ENCODE measurements around the gene SMG6. TPM values are rescaled to one million over a fixed set of nuclear protein-coding genes. Genes with fewer than 3 reads are reported as not detected.

The SMG6 gene
- total RNA-seq, 6 donors from 2014 or later: 29.9 to 126 (median 30.5) TPM

DNA sequence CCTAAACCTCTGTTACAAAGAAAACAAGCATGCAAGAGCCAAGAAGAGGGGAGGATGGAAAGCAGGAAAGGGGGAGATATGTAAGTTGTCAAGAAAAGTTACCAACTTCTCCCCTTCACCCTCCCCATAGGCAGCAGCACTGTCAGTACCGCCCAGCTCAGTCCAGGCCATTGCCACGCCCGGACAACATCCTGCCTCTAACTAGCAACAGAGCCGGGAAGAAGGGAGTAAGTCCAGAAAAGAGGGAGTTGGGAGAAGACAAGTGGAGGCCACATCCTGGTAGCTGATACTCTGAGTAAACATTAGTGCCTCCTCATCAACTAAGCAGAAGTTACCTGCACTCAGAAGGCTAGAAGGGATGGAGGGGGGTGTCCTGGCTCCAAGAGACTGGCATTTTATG, 113.6 kb downstream of the SMG6 start:
- Histone ChIP-seq H3K27me3 (no peaks in the 10 kb centered on the region), H3K4me1 (peaks cover 25 to 51% (median 42%) of the 10 kb centered on the region in 4 donors), H3K27ac (peak overlapping the region in 3 of 4 donors; percentile 47 to 55 (median 54)), H3K36me3 (peaks cover 3 to 27% (median 13%) of the 10 kb centered on the region in 4 donors), H3K4me3 (no peak overlapping the region), H3K9me3 (no peaks in the 10 kb centered on the region)
- TF ChIP-seq POLR2A (IDR thresholded peaks at IDR 0.05): no peak
- TF ChIP-seq EP300 (IDR thresholded peaks at IDR 0.05): no peak
- TF ChIP-seq, protein P1, sequence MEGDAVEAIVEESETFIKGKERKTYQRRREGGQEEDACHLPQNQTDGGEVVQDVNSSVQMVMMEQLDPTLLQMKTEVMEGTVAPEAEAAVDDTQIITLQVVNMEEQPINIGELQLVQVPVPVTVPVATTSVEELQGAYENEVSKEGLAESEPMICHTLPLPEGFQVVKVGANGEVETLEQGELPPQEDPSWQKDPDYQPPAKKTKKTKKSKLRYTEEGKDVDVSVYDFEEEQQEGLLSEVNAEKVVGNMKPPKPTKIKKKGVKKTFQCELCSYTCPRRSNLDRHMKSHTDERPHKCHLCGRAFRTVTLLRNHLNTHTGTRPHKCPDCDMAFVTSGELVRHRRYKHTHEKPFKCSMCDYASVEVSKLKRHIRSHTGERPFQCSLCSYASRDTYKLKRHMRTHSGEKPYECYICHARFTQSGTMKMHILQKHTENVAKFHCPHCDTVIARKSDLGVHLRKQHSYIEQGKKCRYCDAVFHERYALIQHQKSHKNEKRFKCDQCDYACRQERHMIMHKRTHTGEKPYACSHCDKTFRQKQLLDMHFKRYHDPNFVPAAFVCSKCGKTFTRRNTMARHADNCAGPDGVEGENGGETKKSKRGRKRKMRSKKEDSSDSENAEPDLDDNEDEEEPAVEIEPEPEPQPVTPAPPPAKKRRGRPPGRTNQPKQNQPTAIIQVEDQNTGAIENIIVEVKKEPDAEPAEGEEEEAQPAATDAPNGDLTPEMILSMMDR (IDR thresholded peaks at IDR 0.05): no peak
- no peak for TF ChIP-seq POLR2AphosphoS5 (IDR thresholded peaks at IDR 0.05)
- peak in 1 of 2 donors; percentile 28 for ATAC-seq (ENCODE audit: low FRiP score in 2 of 2)
- DNase-seq: no peak
- 44 to 53% methylated on average over 4 of the region's 4 CpGs for WGBS, 2 donors

DNA sequence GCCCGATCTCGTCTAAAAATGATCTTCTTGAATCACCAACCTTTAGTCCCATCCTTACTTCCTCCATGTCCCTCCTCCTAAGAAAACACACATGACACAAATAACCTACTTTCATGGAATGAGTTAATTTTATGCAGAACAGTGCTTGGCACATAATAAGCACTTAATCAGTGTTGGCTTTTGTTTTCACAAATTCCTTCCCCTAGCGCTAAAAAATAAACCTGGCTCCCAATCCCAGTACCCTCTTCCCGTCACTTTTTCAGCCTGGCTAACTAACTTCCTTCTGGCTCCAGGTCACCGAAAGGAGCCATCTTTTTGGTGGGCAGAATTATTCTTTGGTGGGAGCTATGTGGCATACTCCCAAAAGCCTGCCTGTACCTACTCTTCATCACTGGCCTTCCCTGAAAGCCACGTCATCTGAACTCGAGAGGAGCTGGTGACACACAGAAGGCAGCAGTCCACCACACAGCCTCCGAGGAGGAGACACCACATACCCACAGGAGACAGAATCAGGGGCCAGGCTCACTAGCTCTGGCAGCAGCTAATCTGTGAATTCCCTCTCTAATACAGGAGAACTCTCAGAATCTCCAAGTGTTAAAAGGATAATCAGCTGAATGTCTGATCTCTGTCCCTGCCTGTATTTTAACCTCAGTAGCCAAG, 114.5 kb downstream of the SMG6 start:
- Histone ChIP-seq H3K4me3 (no peak overlapping the region), H3K27me3 (no peaks in the 10 kb centered on the region), H3K4me1 (peaks cover 25 to 45% (median 40%) of the 10 kb centered on the region in 4 donors), H3K9me3 (no peaks in the 10 kb centered on the region), H3K27ac (peak overlapping the region; percentile 15 to 55 (median 50)), H3K36me3 (peaks cover 3 to 27% (median 13%) of the 10 kb centered on the region in 4 donors)
- DNase-seq (no peak), ATAC-seq (ENCODE audit: low FRiP score in 2 of 2) (no peak)
- TF ChIP-seq, protein P1 (IDR thresholded peaks at IDR 0.05): no peak
- TF ChIP-seq EP300 (IDR thresholded peaks at IDR 0.05): no peak
- no peak for TF ChIP-seq POLR2A (IDR thresholded peaks at IDR 0.05)
- no peak for TF ChIP-seq POLR2AphosphoS5 (IDR thresholded peaks at IDR 0.05)
- WGBS, 2 donors: 69 to 73% methylated on average over 8 of the region's 8 CpGs

DNA sequence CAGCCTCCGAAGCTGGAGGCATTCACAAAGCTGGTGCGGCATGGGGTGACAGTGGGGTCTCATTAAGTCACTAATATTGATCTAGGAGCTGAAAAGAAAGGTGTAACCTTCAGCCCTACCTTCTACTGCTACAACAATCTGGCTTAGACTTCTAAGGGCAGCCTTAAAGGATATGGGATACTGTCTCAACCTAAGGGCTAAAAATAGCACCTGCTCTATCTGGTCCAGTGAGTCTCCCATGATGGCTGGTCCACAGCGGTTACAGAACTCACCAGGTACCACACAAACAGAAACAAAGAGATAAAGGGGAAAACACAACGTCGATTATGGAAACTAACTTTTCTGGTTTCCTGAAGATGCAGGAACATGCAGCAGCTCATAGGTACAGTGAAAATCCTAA, 115.8 kb downstream of the SMG6 start:
- Histone ChIP-seq H3K27me3 (no peaks in the 10 kb centered on the region), H3K9me3 (no peaks in the 10 kb centered on the region), H3K27ac (no peak overlapping the region), H3K36me3 (peaks cover 3 to 27% (median 13%) of the 10 kb centered on the region in 4 donors), H3K4me3 (no peak overlapping the region), H3K4me1 (peaks cover 25 to 39% (median 37%) of the 10 kb centered on the region in 4 donors)
- 80 to 81% methylated on average over 5 of the region's 5 CpGs for WGBS, 2 donors
- ATAC-seq (ENCODE audit: low FRiP score in 2 of 2) (no peak), DNase-seq (no peak)
- TF ChIP-seq POLR2A (IDR thresholded peaks at IDR 0.05) (no peak), POLR2AphosphoS5 (IDR thresholded peaks at IDR 0.05) (no peak), EP300 (IDR thresholded peaks at IDR 0.05) (no peak)
- TF ChIP-seq, protein P1 (IDR thresholded peaks at IDR 0.05): no peak

DNA sequence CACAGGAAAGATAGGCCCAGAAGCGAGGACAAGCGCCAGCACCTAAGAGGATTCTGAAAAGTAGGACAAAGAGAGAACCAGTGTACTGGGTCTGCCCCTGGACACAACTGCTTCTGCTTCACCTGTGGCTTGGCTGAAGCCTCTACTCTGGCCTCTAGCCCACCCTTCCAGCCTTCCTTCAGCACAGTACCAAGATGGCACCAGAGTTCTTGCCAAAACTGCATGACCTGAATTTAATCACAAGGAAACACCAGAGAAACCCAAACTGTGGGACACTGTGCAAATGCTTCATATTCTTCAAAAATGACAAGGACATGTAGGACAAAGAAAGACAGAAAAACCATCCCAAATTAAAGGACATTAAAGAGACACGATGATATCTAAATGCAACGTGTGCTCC, 116.6 kb downstream of the SMG6 start:
- Histone ChIP-seq H3K27ac (no peak overlapping the region), H3K27me3 (no peaks in the 10 kb centered on the region), H3K4me1 (peaks cover 25 to 36% (median 30%) of the 10 kb centered on the region in 4 donors), H3K36me3 (peaks cover 3 to 27% (median 13%) of the 10 kb centered on the region in 4 donors), H3K4me3 (no peak overlapping the region), H3K9me3 (no peaks in the 10 kb centered on the region)
- DNase-seq: no peak
- 95 to 98% methylated on average over 4 of the region's 4 CpGs for WGBS, 2 donors
- no peak for ATAC-seq (ENCODE audit: low FRiP score in 2 of 2)
- TF ChIP-seq POLR2AphosphoS5 (IDR thresholded peaks at IDR 0.05): no peak
- TF ChIP-seq, protein P1 (IDR thresholded peaks at IDR 0.05): no peak
- TF ChIP-seq POLR2A (IDR thresholded peaks at IDR 0.05): no peak
- TF ChIP-seq EP300 (IDR thresholded peaks at IDR 0.05): no peak

All from upper lobe of left lung (tissue), 6 donors.